Testis (tissue), 3 donors: ENCODE measurements around the gene PDCL2. TPM values are rescaled to one million over a fixed set of nuclear protein-coding genes. Genes with fewer than 3 reads are reported as not detected.

ENCODE experiments used
- DNase-seq: peaks from one replicate; pipeline ENCODE4 v3.0.0-alpha.2; 2019
- H3K27ac ChIP-seq, 2 donors: fragments of 200-600 bp; sonication (generic); one replicate each; pipeline ENCODE4 v1.5.1; 2019
- H3K27me3 ChIP-seq: fragments of 200-600 bp; sonication (generic); one replicate; pipeline ENCODE4 v1.5.1; 2019
- H3K36me3 ChIP-seq: fragments of 200-600 bp; sonication (generic); one replicate; pipeline ENCODE4 v1.5.1; 2017; ENCODE audit warnings: low read depth; ENCODE audit errors: missing control alignments
- H3K4me1 ChIP-seq: fragments of 200-600 bp; sonication (generic); one replicate; pipeline ENCODE4 v1.5.1; 2019
- H3K4me3 ChIP-seq, 2 donors: fragments of 200-600 bp; sonication (generic); one replicate each; pipeline ENCODE4 v1.5.1; 2017 to 2019
- H3K9me3 ChIP-seq: fragments of 200-600 bp; sonication (generic); one replicate; pipeline ENCODE4 v1.5.1; 2017
- CTCF ChIP-seq, 3 experiments: fragments of 450-650 bp in 2 of 3; fragments of 200-600 bp in 1 of 3; sonication (generic) in 1 of 3; IDR thresholded peaks; one replicate each; pipeline ENCODE4 v1.5.1; 2016 to 2019; ENCODE audit warnings: antibody characterized with exemption in 3 of 3, mild to moderate bottlenecking in 2 of 3, moderate library complexity in 1 of 3
- POLR2A ChIP-seq: fragments of 450-650 bp; IDR thresholded peaks from one replicate; pipeline ENCODE4 v1.6.1; 2017; ENCODE audit warnings: antibody characterized with exemption, mild to moderate bottlenecking, moderate library complexity
- WGBS, 2 donors: methylation state at CpG; one replicate each; pipeline ENCODE4 v1.1.5; 2018; 5-methylcytosine and 5-hydroxymethylcytosine counted together
- intact Hi-C: fragments of 100-400 bp; cut with DNase I; formaldehyde crosslinking; loops from one replicate; pipeline ENCODE4 v1.15.1; 2023; ENCODE audit warnings: low total_unique reads
- polyA plus RNA-seq: library from polyadenylated mRNA; stranded (reverse); fragments of 350-450 nt; fragmentation: Illumina TruSeq; extraction: RNeasy Lipid Tissue Mini Kit (QIAGEN cat#74804); gene quantifications from one replicate; pipeline ENCODE4 v1.2.3, GENCODE V29; 2014; ENCODE audit warnings: low read depth, low replicate concordance; ENCODE audit not compliant: insufficient read depth
- total RNA-seq, 2 donors: library from RNA; depleted of rRNA; stranded (reverse); fragments of >200 nt; gene quantifications; one replicate each; pipeline ENCODE4 v1.2.3, GENCODE V29; 2016

Gene PDCL2
- total and polyA plus RNA-seq, 3 donors from 2014 or later, result 15.7 to 84.6 (median 28.6) TPM

GRCh38 chr4:55518442-55518841 lies 73.6 kb downstream of the PDCL2 start:
- Histone ChIP-seq H3K4me3 (no peak overlapping the region), H3K4me1 (no peaks in the 10 kb centered on the region), H3K36me3 (no peaks in the 10 kb centered on the region), H3K27ac (no peak overlapping the region), H3K27me3 (no peaks in the 10 kb centered on the region), H3K9me3 (no peaks in the 10 kb centered on the region)
- no peak for TF ChIP-seq CTCF (IDR thresholded peaks at IDR 0.05)
- no peak for TF ChIP-seq POLR2A
- intact Hi-C loops, result no loop called here
- DNase-seq, result no peak

- intact Hi-C loops, result no loop called here
- Histone ChIP-seq H3K4me1 (no peaks in the 10 kb centered on the region), H3K9me3 (no peaks in the 10 kb centered on the region), H3K27me3 (no peaks in the 10 kb centered on the region), H3K27ac (no peak overlapping the region), H3K4me3 (no peak overlapping the region), H3K36me3 (no peaks in the 10 kb centered on the region)
- TF ChIP-seq POLR2A (no peak), CTCF (IDR thresholded peaks at IDR 0.05) (no peak)
- WGBS, 2 donors, result 96 to 100% methylated on average over 2 of the region's 2 CpGs
- no peak for DNase-seq
These were observed 74.4 kb downstream of the PDCL2 start for GRCh38 chr4:55517526-55518229.

- H3K36me3 ChIP-seq, result no peaks in the 10 kb centered on the region
- intact Hi-C loops, result no loop called here
- H3K4me1 ChIP-seq, result no peaks in the 10 kb centered on the region
- 96 to 98% methylated on average over 1 of the region's 1 CpG for WGBS, 2 donors
- H3K27me3 ChIP-seq, result no peaks in the 10 kb centered on the region
- no peak overlapping the region for H3K27ac ChIP-seq
- no peak overlapping the region for H3K4me3 ChIP-seq
- TF ChIP-seq CTCF (IDR thresholded peaks at IDR 0.05), result no peak
- no peak for TF ChIP-seq POLR2A
- H3K9me3 ChIP-seq, result no peaks in the 10 kb centered on the region
- no peak for DNase-seq
These were observed 79.0 kb downstream of the PDCL2 start for GRCh38 chr4:55512922-55513571.

DNA sequence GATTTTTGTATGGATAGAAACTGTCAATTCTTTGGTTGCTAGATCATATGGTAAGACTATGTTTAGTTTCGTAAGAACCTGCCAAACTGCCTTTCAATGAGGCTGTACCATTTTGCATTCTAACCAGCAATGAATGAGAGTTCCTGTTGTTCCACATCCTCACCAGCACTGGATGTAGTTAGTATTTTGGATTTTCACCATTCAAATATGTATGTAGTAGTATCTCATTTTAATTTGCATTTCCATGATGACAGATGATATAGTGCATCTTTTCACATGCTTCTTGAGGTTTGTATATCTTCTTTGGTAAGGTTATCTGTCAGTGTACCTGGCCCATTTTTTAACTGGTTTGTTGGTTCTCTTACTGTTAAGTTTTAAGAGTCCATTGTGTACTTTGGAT lies 80.0 kb downstream of the PDCL2 start:
- Histone ChIP-seq H3K27me3 (no peaks in the 10 kb centered on the region), H3K4me1 (no peaks in the 10 kb centered on the region), H3K4me3 (no peak overlapping the region), H3K36me3 (no peaks in the 10 kb centered on the region), H3K27ac (no peak overlapping the region), H3K9me3 (no peaks in the 10 kb centered on the region)
- no peak for DNase-seq
- 100% methylated on average over 1 of the region's 1 CpG for WGBS, 2 donors
- intact Hi-C loops, result no loop called here
- TF ChIP-seq CTCF (IDR thresholded peaks at IDR 0.05), result no peak
- TF ChIP-seq POLR2A, result no peak

GRCh38 chr4:55510685-55511084 lies 81.4 kb downstream of the PDCL2 start:
- TF ChIP-seq CTCF (IDR thresholded peaks at IDR 0.05) (no peak), POLR2A (no peak)
- Histone ChIP-seq H3K9me3 (no peaks in the 10 kb centered on the region), H3K36me3 (no peaks in the 10 kb centered on the region), H3K27me3 (no peaks in the 10 kb centered on the region), H3K4me3 (no peak overlapping the region), H3K4me1 (no peaks in the 10 kb centered on the region), H3K27ac (no peak overlapping the region)
- DNase-seq, result no peak
- intact Hi-C loops, result no loop called here
